Heart left ventricle (tissue), 13 donors: ENCODE measurements around the gene NPPA.

Source experiments
- CTCF ChIP-seq, 12 donors: fragments of 200-600 bp; sonication (generic) in 4 of 12; IDR thresholded peaks; one replicate each; pipeline versions ENCODE4 v1.5.0 to v1.8.0; 2018 to 2022; ENCODE audit warnings: antibody characterized with exemption in 12 of 12, mild to moderate bottlenecking in 5 of 12
- POLR2A ChIP-seq, 2 donors: fragments of 450-650 bp; IDR thresholded peaks; one replicate each; pipeline ENCODE4 v1.6.1; 2017; ENCODE audit warnings: antibody characterized with exemption in 2 of 2, mild to moderate bottlenecking in 2 of 2, moderate library complexity in 2 of 2
- donor health status: ischemic (EF 13 %, LVEDD 7.1; RV severe dilation, severe dysfunction).
- donor health status: DM: no; HTN: yes; CAD: no.
- donor health status: DM: no; HTN: no; CAD: no.
- donor health status: ischemic (EF 25% LVEDD 6.9; RV normal size, moderate dysfunction).
- donor health status: ischemic (EF 25% LVEDD 5.7; RV mildly dilated, moderate dysfunction).
- donor health status: ischemic (EF 35%, LVEDD 5.7; RV mildly dilated, moderate dysfunction).
- donor health status: nonischemic (EF 11% LVEDD 7.7; RV severe dilation, severe dysfunction).
- donor health status: DM: yes; HTN: yes; CAD: no.
- donor health status: PGD.
- donor health status: ischemic (EF 29% LVEDD 5.4; RV normal size, mild dysfunction).
- donor health status: nonischemic (EF 23%, LVEDD 6.1; RV moderate dilation, normal function).

DNA sequence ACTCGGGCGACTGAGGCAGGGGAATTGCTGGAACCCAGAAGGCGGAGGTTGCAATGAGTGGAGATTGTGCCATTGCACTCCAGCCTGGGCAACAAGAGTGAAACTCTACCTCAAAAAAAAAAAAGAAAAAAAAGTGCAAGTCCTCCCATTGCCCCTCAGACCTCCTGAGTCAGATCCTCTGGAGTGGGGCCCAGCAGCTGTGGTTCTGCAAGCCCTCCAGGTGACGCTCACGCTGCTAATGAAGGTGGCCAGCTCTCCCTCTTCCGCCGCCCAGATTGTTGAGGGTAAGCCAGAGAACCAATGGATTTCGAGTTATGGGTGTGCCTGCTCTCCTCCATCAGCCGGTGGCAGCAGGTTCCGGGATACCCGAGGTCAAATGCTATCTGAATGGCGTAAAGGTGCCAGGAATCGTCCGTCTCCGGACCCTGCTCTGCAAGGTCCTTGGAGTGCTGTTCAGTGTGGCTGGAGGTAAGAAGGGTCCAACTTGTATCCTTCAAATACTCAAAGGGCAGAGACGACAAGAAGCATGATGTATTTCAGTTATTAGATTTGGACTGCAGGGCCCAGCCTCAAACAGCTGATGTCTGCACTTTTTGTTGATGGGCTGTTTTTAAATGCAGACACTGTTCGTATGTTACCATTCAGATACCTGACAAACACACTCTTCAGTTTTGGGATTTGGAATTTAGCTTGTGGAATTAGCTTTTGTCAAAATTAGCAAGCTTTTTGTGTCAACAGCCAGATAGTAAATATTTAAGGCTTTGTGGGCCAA, 24.0 kb downstream of the NPPA start:
- TF ChIP-seq CTCF (IDR thresholded peaks at IDR 0.05) = no peak
- TF ChIP-seq POLR2A (IDR thresholded peaks at IDR 0.05) = no peak
